IMR-90 (cell line): Measurements from ENCODE around the gene MAGI2. TPM values are rescaled to one million over a fixed set of nuclear protein-coding genes. Genes with fewer than 3 reads are reported as not detected.

ENCODE experiments used
- ATAC-seq: fragments of 200-7000 bp; cut with Tn5 transposase; 2 replicates; pipeline ENCODE4 v1.9.1; 2020; ENCODE audit warnings: low read depth, mild to moderate bottlenecking, moderate library complexity
- BruUV-seq: library from RNA; stranded (reverse); fragments of 400-500 nt; replicated peaks from 2 replicates; lab custom pipeline; 2021; lab: Mats Ljungman, UMichigan
- CTCF ChIA-PET: fragments of 300-600 bp; formaldehyde crosslinking; extraction: SDS; loops from one replicate; lab custom pipeline; 2021; ENCODE audit warnings: antibody characterized with exemption; lab: Yijun Ruan, JAX
- POLR2A ChIA-PET: fragments of 300-600 bp; sonication (Branson Sonifier 250); formaldehyde crosslinking; loops from one replicate; lab custom pipeline; 2022; ENCODE audit warnings: antibody characterized with exemption; ENCODE audit not compliant: unreplicated experiment; lab: Charles Lee
- DNase-seq: peaks from one replicate; pipeline ENCODE4 v3.0.0; 2013
- H2AFZ ChIP-seq: replicated peaks from 2 replicates; pipeline ENCODE3; 2013; ENCODE audit warnings: low read length, mild to moderate bottlenecking; ENCODE audit not compliant: poor library complexity
- H2AK5ac ChIP-seq: 2 replicates; pipeline ENCODE4 v1.6.1; 2013; ENCODE audit warnings: low read depth, low read length, inconsistent platforms
- H2AK9ac ChIP-seq: replicated peaks from 2 replicates; pipeline ENCODE3; 2013; ENCODE audit warnings: mild to moderate bottlenecking, low read depth, low read length, moderate library complexity; ENCODE audit not compliant: poor library complexity
- H2BK120ac ChIP-seq: 2 replicates; pipeline ENCODE4 v1.6.1; 2013; ENCODE audit warnings: low read depth, low read length, inconsistent platforms
- H2BK15ac ChIP-seq: 3 replicates; pipeline ENCODE4 v1.6.1; 2013; ENCODE audit warnings: low read depth, low read length, inconsistent platforms
- H2BK20ac ChIP-seq: 2 replicates; pipeline ENCODE4 v1.6.1; 2013; ENCODE audit warnings: low read depth, mild to moderate bottlenecking, inconsistent platforms, low read length, moderate library complexity
- H2BK5ac ChIP-seq: 2 replicates; pipeline ENCODE4 v1.6.1; 2013; ENCODE audit warnings: mild to moderate bottlenecking, low read depth, low read length, inconsistent platforms; ENCODE audit not compliant: poor library complexity, severe bottlenecking
- H3K14ac ChIP-seq: replicated peaks from 2 replicates; pipeline ENCODE4 v1.6.1; 2013; ENCODE audit warnings: low read depth, low read length, inconsistent platforms
- H3K18ac ChIP-seq: 2 replicates; pipeline ENCODE4 v1.6.1; 2013; ENCODE audit warnings: low read depth, low read length, control low read depth
- H3K23ac ChIP-seq: 2 replicates; pipeline ENCODE4 v1.6.1; 2013; ENCODE audit warnings: low read depth, low read length, inconsistent platforms
- H3K27ac ChIP-seq: 2 replicates; pipeline ENCODE4 v1.5.1; 2013; ENCODE audit warnings: mild to moderate bottlenecking, control low read depth, low read length; ENCODE audit not compliant: insufficient read depth
- H3K27me3 ChIP-seq: 2 replicates; pipeline ENCODE4 v1.6.1; 2013; ENCODE audit warnings: low read length; ENCODE audit not compliant: control insufficient read depth, insufficient read depth
- H3K36me3 ChIP-seq: 2 replicates; pipeline ENCODE4 v1.6.1; 2013; ENCODE audit warnings: low read length, mixed read lengths; ENCODE audit not compliant: control insufficient read depth, insufficient read depth
- H3K4ac ChIP-seq: 2 replicates; pipeline ENCODE4 v1.6.1; 2013; ENCODE audit warnings: low read depth, low read length, inconsistent platforms
- H3K4me1 ChIP-seq: 2 replicates; pipeline ENCODE4 v1.6.1; 2013; ENCODE audit warnings: low read length, mixed read lengths; ENCODE audit not compliant: control insufficient read depth, insufficient read depth
- H3K4me2 ChIP-seq: 2 replicates; pipeline ENCODE4 v1.6.1; 2013; ENCODE audit warnings: low read depth, mild to moderate bottlenecking, control low read depth, low read length, moderate library complexity
- H3K4me3 ChIP-seq: 2 replicates; pipeline ENCODE4 v1.5.1; 2013; ENCODE audit warnings: low read depth, mild to moderate bottlenecking, control low read depth, low read length, moderate library complexity; ENCODE audit not compliant: insufficient read depth
- H3K56ac ChIP-seq: 2 replicates; pipeline ENCODE4 v1.6.1; 2013; ENCODE audit warnings: low read length, inconsistent platforms; ENCODE audit not compliant: insufficient read depth; ENCODE audit errors: extremely low read depth
- H3K79me1 ChIP-seq, 2 experiments: 2 replicates each; pipeline ENCODE4 v1.6.1; 2013; ENCODE audit warnings: low read length in 2 of 2, inconsistent platforms in 1 of 2, low read depth in 1 of 2
- H3K9ac ChIP-seq: 2 replicates; pipeline ENCODE4 v1.6.1; 2013; ENCODE audit warnings: low read depth, low read length, control low read depth
- H3K9me1 ChIP-seq: 2 replicates; pipeline ENCODE4 v1.6.1; 2013; ENCODE audit warnings: low read length, inconsistent platforms; ENCODE audit not compliant: insufficient read depth
- H3K9me3 ChIP-seq: 2 replicates; pipeline ENCODE4 v1.6.1; 2013; ENCODE audit warnings: low read length; ENCODE audit not compliant: control insufficient read depth, insufficient read depth
- H4K20me1 ChIP-seq: 2 replicates; pipeline ENCODE4 v1.6.1; 2013; ENCODE audit warnings: low read length, inconsistent platforms; ENCODE audit not compliant: insufficient read depth
- H4K5ac ChIP-seq: 2 replicates; pipeline ENCODE4 v1.6.1; 2013; ENCODE audit warnings: mild to moderate bottlenecking, low read depth, low read length, control low read depth
- H4K8ac ChIP-seq, 2 experiments: 2 replicates each; pipeline ENCODE4 v1.6.1; 2013; ENCODE audit warnings: low read depth in 2 of 2, low read length in 2 of 2, control low read depth in 1 of 2, inconsistent platforms in 1 of 2
- H4K91ac ChIP-seq: 2 replicates; pipeline ENCODE4 v1.6.1; 2013; ENCODE audit warnings: low read depth, low read length, inconsistent platforms; ENCODE audit not compliant: insufficient read depth
- BHLHE40 ChIP-seq: fragments of 150-350 bp; IDR thresholded peaks from 2 replicates; pipeline ENCODE4 v1.6.1; 2016; ENCODE audit warnings: mild to moderate bottlenecking, low read depth, low read length
- CHD1 ChIP-seq: IDR thresholded peaks from 2 replicates; pipeline ENCODE4 v1.6.1; 2012; ENCODE audit warnings: low read depth, low read length, improper control_type of control experiment
- MAFK ChIP-seq: IDR thresholded peaks from 2 replicates; pipeline ENCODE4 v1.6.1; 2012; ENCODE audit warnings: low read depth, low read length, improper control_type of control experiment
- MAZ ChIP-seq: IDR thresholded peaks from 2 replicates; pipeline ENCODE4 v1.6.1; 2012; ENCODE audit warnings: low read depth, mild to moderate bottlenecking, low read length, improper control_type of control experiment, moderate library complexity, borderline replicate concordance
- WGBS, 2 experiments: methylation state at CpG; one replicate each; pipeline versions ENCODE4 v1.1.5 to v1.1.7; 2013; ENCODE audit warnings: missing lambda C conversion rate in 2 of 2; ENCODE audit not compliant: insufficient read length in 1 of 2; ENCODE audit errors: extremely low coverage in 2 of 2; 5-methylcytosine and 5-hydroxymethylcytosine counted together
- dilution Hi-C: fragments of 300-500 bp; cut with HindIII; formaldehyde crosslinking; loops from one replicate; pipeline ENCODE4 v1.14.3; 2018; ENCODE audit warnings: low sequenced_read_pairs; ENCODE audit not compliant: unreplicated experiment
- in situ Hi-C: fragments of 300-500 bp; cut with MboI; formaldehyde crosslinking; loops from 3 replicates; pipeline ENCODE4 v1.14.3; 2019; ENCODE audit warnings: low sequenced_read_pairs, inconsistent platforms, mixed read lengths
- intact Hi-C: fragments of 100-400 bp; cut with micrococcal nuclease; formaldehyde crosslinking; loops from 2 replicates; pipeline ENCODE4 v1.10.0; 2022
- polyA plus RNA-seq, 3 experiments: library from polyadenylated mRNA; depleted of rRNA; stranded (reverse); fragments of >200 nt; gene quantifications; 2 replicates each; pipeline ENCODE4 v1.2.3, GENCODE V29; 2012; ENCODE audit warnings: low replicate concordance in 1 of 3
- total RNA-seq: library from RNA; depleted of rRNA; stranded (reverse); fragments of >200 nt; gene quantifications from 2 replicates; pipeline ENCODE4 v1.2.3, GENCODE V29; 2012
- TF ChIP-seq, protein P1 (sequence below): fragments of 150-350 bp; IDR thresholded peaks from 2 replicates; pipeline ENCODE4 v1.6.1; 2016; ENCODE audit warnings: low read depth, mild to moderate bottlenecking, low read length, moderate library complexity, borderline replicate concordance
- TF ChIP-seq, protein P2 (sequence below): conservative IDR thresholded peaks from 2 replicates; pipeline ENCODE4 v1.5.1; 2012; ENCODE audit warnings: mild to moderate bottlenecking, low read depth, low read length, improper control_type of control experiment

MAGI2 gene
- total and polyA plus RNA-seq, 2 of the 4 experiments (the other 2 are of a cell fraction), result 2.5 to 17.9 TPM

DNA sequence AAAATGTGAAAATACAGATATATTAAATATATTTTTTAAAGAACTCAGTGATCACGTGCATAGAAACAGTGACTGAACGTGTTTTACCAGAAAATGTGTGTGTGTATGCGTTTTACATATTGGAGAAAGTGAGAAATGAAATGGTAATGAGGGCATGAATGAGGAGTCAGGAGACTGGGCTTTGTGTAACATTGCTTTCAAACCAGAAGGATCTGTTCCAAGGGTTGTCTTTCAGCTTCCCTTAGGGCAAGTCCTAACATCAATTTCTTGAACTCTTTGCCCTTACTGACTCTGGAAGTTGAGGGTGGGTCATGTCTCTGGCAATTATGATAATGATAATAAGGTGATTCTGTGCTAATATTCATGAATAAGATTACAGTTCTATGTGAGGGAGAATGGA, 1097.6 kb downstream of the MAGI2 start:
- Histone ChIP-seq H4K8ac (no peak overlapping the region), H2BK15ac (no peak overlapping the region), H3K18ac (no peak overlapping the region), H3K56ac (no peak overlapping the region), H4K20me1 (no peaks in the 10 kb centered on the region), H3K27me3 (no peaks in the 10 kb centered on the region), H3K27ac (no peak overlapping the region), H3K36me3 (no peaks in the 10 kb centered on the region), H3K14ac (no peak overlapping the region), H2BK20ac (no peak overlapping the region), H4K91ac (no peak overlapping the region), H3K9me1 (no peaks in the 10 kb centered on the region), H3K4me3 (no peak overlapping the region), H2BK120ac (no peak overlapping the region), H4K5ac (no peak overlapping the region), H2AFZ (no peak overlapping the region), H3K79me1 (no peaks in the 10 kb centered on the region), H2AK5ac (no peak overlapping the region), H3K9me3 (no peaks in the 10 kb centered on the region), H3K23ac (no peak overlapping the region), H3K4ac (no peak overlapping the region), H2BK5ac (no peak overlapping the region), H3K4me1 (no peaks in the 10 kb centered on the region), H2AK9ac (no peak overlapping the region), H3K9ac (no peak overlapping the region), H3K4me2 (no peak overlapping the region)
- dilution Hi-C loops (no loop called here), intact Hi-C loops (no loop called here), in situ Hi-C loops (no loop called here)
- no peak for ATAC-seq
- DNase-seq, result no peak
- no TSS peak for BruUV-seq
- TF ChIP-seq MAFK (no peak), MAZ (no peak), BHLHE40 (no peak), CHD1 (no peak)
- TF ChIP-seq, protein P1, sequence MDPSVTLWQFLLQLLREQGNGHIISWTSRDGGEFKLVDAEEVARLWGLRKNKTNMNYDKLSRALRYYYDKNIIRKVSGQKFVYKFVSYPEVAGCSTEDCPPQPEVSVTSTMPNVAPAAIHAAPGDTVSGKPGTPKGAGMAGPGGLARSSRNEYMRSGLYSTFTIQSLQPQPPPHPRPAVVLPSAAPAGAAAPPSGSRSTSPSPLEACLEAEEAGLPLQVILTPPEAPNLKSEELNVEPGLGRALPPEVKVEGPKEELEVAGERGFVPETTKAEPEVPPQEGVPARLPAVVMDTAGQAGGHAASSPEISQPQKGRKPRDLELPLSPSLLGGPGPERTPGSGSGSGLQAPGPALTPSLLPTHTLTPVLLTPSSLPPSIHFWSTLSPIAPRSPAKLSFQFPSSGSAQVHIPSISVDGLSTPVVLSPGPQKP, result no peak
- TF ChIP-seq, protein P2, sequence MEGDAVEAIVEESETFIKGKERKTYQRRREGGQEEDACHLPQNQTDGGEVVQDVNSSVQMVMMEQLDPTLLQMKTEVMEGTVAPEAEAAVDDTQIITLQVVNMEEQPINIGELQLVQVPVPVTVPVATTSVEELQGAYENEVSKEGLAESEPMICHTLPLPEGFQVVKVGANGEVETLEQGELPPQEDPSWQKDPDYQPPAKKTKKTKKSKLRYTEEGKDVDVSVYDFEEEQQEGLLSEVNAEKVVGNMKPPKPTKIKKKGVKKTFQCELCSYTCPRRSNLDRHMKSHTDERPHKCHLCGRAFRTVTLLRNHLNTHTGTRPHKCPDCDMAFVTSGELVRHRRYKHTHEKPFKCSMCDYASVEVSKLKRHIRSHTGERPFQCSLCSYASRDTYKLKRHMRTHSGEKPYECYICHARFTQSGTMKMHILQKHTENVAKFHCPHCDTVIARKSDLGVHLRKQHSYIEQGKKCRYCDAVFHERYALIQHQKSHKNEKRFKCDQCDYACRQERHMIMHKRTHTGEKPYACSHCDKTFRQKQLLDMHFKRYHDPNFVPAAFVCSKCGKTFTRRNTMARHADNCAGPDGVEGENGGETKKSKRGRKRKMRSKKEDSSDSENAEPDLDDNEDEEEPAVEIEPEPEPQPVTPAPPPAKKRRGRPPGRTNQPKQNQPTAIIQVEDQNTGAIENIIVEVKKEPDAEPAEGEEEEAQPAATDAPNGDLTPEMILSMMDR, result no peak
- ChIA-PET POLR2A (no interaction called here), CTCF (interaction anchor here (1.8 kb wide), 1 partner anchor 23 kb away, joined by 4 read pairs; no protein-coding TSS in a partner anchor)
- no CpG with 5 or more reads among the region's 3 CpGs for WGBS, 2 experiments
